ENCODE measurements around the gene HOXA4.

HOXA4 gene

GRCh38 chr7:27132978-27133377, 2.4 kb upstream of the HOXA4 start:
- Histone ChIP-seq H3K27ac (ENCODE audit: low read length) (no peak overlapping the region), H3K4me1 (ENCODE audit: low read length) (no peaks in the 10 kb centered on the region), H2AFZ (ENCODE audit: low read length) (no peak overlapping the region), H3K4me3 (ENCODE audit: low read length) (no peak overlapping the region), H3K27me3 (replicated peaks; ENCODE audit: insufficient read depth, low read length) (peaks cover 3% of the 10 kb centered on the region; the same call in 1 of the 2 replicates), H3K4me2 (ENCODE audit: low read depth, low read length) (no peak overlapping the region), H3K9me2 (replicated peaks; ENCODE audit: insufficient read depth, low read length) (no peaks in the 10 kb centered on the region), H3K9me3 (replicated peaks; ENCODE audit: insufficient read depth, low read length) (no peaks in the 10 kb centered on the region), H3K9ac (ENCODE audit: low read length) (no peak overlapping the region), H4K20me1 (ENCODE audit: insufficient read depth, low read length) (no peaks in the 10 kb centered on the region), H3K79me2 (ENCODE audit: low read length) (no peaks in the 10 kb centered on the region), H3F3A (ENCODE audit: insufficient read depth, low read length) (no peaks in the 10 kb centered on the region), H3K36me3 (replicated peaks; ENCODE audit: insufficient read depth, low read length) (no peaks in the 10 kb centered on the region)
- TF ChIP-seq EZH2 (optimal IDR thresholded peaks at IDR 0.05; ENCODE audit: low read depth, low read length): no peak
- no peak for TF ChIP-seq EZH2phosphoT487 (IDR thresholded peaks at IDR 0.05; ENCODE audit: low read length)
- TF ChIP-seq CTCF (IDR thresholded peaks at IDR 0.05; ENCODE audit: low read length): no peak
- DNase-seq: no peak

GRCh38 chr7:27132214-27132613, 1.7 kb upstream of the HOXA4 start:
- no peak for DNase-seq
- Histone ChIP-seq H3F3A (ENCODE audit: insufficient read depth, low read length) (no peaks in the 10 kb centered on the region), H4K20me1 (ENCODE audit: insufficient read depth, low read length) (no peaks in the 10 kb centered on the region), H3K9me2 (replicated peaks; ENCODE audit: insufficient read depth, low read length) (no peaks in the 10 kb centered on the region), H3K9ac (ENCODE audit: low read length) (no peak overlapping the region), H3K27me3 (replicated peaks; ENCODE audit: insufficient read depth, low read length) (peaks cover 3% of the 10 kb centered on the region; the same call in 1 of the 2 replicates), H3K27ac (ENCODE audit: low read length) (no peak overlapping the region), H2AFZ (ENCODE audit: low read length) (no peak overlapping the region), H3K79me2 (ENCODE audit: low read length) (no peaks in the 10 kb centered on the region), H3K36me3 (replicated peaks; ENCODE audit: insufficient read depth, low read length) (no peaks in the 10 kb centered on the region), H3K4me1 (ENCODE audit: low read length) (no peaks in the 10 kb centered on the region), H3K4me3 (ENCODE audit: low read length) (no peak overlapping the region), H3K4me2 (ENCODE audit: low read depth, low read length) (no peak overlapping the region), H3K9me3 (replicated peaks; ENCODE audit: insufficient read depth, low read length) (no peaks in the 10 kb centered on the region)
- TF ChIP-seq CTCF (IDR thresholded peaks at IDR 0.05; ENCODE audit: low read length) (no peak), EZH2 (optimal IDR thresholded peaks at IDR 0.05; ENCODE audit: low read depth, low read length) (no peak), EZH2phosphoT487 (IDR thresholded peaks at IDR 0.05; ENCODE audit: low read length) (no peak)

GRCh38 chr7:27131390-27131819, 848 bp upstream of the HOXA4 start:
- H3K27ac ChIP-seq (ENCODE audit: low read length): no peak overlapping the region
- H4K20me1 ChIP-seq (ENCODE audit: insufficient read depth, low read length): no peaks in the 10 kb centered on the region
- no peak overlapping the region for H3K9ac ChIP-seq (ENCODE audit: low read length)
- H3K79me2 ChIP-seq (ENCODE audit: low read length): no peaks in the 10 kb centered on the region
- no peaks in the 10 kb centered on the region for H3K4me1 ChIP-seq (ENCODE audit: low read length)
- H3F3A ChIP-seq (ENCODE audit: insufficient read depth, low read length): no peaks in the 10 kb centered on the region
- no peak overlapping the region for H3K4me3 ChIP-seq (ENCODE audit: low read length)
- no peaks in the 10 kb centered on the region for H3K9me3 ChIP-seq (replicated peaks; ENCODE audit: insufficient read depth, low read length)
- no peak overlapping the region for H2AFZ ChIP-seq (ENCODE audit: low read length)
- TF ChIP-seq CTCF (IDR thresholded peaks at IDR 0.05; ENCODE audit: low read length) (no peak), EZH2phosphoT487 (IDR thresholded peaks at IDR 0.05; ENCODE audit: low read length) (no peak), EZH2 (optimal IDR thresholded peaks at IDR 0.05; ENCODE audit: low read depth, low read length) (no peak)
- no peak overlapping the region for H3K4me2 ChIP-seq (ENCODE audit: low read depth, low read length)
- no peak for DNase-seq
- peaks cover 3% of the 10 kb centered on the region; the same call in 1 of the 2 replicates for H3K27me3 ChIP-seq (replicated peaks; ENCODE audit: insufficient read depth, low read length)
- H3K36me3 ChIP-seq (replicated peaks; ENCODE audit: insufficient read depth, low read length): no peaks in the 10 kb centered on the region
- H3K9me2 ChIP-seq (replicated peaks; ENCODE audit: insufficient read depth, low read length): no peaks in the 10 kb centered on the region
